Activated CD8-positive, alpha-beta memory T cell treated with anti-CD3 and anti-CD28 coated beads for 4 hours (primary cell): ENCODE measurements around the gene ATOSB.
A peak's percentile ranks its signal among the peaks of the same experiment; 100 is the strongest.
"Not testable (repeated sequence)": the region's sequence is repeated elsewhere in the genome, so short reads cannot be mapped to it uniquely, and the experiment has no call there.

ENCODE experiments used
- DNase-seq, 2 donors: peaks; one replicate each; pipeline ENCODE4 v3.0.0-alpha.2; 2020; ENCODE audit warnings: low read depth in 2 of 2

The ATOSB gene

GRCh38 chr9:35115680-35116538 is at the start of gene ATOSB:
ATOSB (minus strand) TSS chr9:35115862; CDS start chr9:35108274, 7,588 bp downstream.
- peak; percentile 82 to 86 for DNase-seq

DNA sequence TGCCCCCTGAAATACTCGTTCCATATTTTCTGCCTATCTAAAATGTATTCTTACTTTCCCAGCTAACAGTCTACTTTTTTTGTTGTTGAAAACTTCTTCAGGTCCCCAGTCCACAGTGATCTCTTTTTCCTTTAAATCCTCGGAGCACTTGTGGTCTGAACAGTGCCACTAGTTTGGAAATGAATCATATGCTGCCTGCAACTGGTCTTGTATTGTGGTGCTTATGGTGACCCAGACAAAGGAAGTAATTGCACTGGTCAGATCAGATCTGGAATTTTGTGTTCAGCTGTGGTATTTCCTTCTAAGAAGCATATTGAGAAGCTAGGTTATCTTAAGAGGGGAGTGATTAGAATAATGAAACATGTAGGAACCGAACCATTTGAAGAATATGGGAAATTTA is 49.0 kb upstream of the ATOSB start:
- no peak for DNase-seq

GRCh38 chr9:35163413-35163812 is 47.8 kb upstream of the ATOSB start:
- no peak for DNase-seq

- DNase-seq: no peak
Observed at GRCh38 chr9:35162605-35163315, 47.1 kb upstream of the ATOSB start.

DNA sequence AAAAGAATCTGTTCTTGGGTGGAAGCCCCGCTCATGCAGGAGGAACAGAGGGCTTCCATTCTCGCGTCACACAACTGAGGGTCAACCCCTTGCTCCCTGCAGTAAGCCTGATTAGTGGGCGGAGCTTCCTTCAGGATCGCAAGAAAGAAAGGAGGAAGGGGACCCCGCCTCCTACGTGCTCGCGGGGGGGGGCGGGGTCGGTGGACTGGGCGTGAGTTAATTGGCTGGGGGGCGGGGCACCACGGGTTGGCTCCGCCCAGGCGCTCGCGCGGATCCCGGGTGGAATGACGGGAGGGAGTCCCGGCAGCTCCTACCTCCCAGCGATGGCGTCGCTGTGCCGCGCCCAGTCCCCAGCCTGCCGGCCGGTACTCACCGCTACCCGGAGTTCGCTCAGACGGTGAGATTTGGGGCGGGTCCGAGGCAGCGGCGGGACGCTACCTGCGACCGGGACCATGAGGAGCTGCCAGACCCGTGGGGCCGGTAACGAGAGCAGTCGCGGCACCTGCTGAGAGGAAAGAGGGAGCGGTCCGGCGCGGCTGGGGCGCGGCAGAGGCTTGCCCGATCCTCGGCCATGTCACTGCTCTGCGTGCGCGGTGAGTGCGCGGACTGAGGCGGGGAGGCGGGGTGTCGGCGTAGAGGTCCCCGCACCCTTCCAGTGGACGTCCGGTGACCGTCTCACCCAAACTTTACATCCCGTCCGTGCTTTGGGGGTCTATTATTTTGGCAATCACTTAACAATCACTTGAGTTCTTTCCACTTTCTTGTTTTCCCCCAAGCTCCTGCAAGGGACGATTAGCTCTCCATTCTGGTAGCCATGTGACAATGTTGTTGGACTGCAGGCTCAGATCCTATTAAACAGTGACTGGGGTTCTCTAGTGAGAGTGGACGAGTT is 46.3 kb upstream of the ATOSB start, which contains the start of gene UNC13B:
UNC13B (plus strand) TSS at position 297 of the 892 bp plus-strand sequence; CDS start at position 572, 275 bp downstream.
- peak; percentile 41 to 51 for DNase-seq

DNA sequence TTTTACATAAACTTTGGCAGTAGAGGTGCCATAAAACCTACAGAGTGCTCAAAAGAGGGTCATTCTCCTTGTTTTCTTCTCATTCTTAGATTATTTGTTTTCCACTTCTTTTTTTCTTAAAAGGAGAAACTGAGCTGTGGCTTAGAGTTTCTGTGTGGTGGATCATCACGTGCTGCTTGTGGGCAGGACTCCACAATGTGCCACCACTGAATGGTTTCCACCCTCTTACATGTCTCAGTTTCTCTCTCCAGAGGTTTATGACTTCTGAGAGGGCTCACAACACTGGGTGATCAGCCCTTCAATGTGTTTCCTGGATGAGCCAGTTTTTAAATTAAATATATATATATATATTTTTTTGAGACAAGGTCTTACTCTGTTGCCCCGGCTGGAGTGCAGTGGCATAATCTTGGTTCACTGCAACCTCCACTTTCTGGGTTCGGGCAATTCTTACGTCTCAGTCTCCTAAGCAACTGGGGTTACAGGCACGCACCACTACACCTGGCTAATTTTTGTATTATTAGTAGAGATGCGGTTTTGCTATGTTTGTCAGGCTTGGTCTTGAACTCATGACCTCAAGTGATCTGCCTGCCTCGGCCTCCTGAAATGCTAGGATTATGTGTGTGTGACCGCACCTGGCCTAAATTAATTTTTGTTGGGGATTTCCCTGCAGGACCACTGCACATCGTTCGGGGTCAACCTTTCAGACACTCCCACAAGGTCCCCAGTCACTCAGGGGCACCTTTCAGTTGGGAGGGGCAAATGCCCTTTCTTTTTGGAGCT is 43.0 kb upstream of the ATOSB start:
- no peak for DNase-seq

DNA sequence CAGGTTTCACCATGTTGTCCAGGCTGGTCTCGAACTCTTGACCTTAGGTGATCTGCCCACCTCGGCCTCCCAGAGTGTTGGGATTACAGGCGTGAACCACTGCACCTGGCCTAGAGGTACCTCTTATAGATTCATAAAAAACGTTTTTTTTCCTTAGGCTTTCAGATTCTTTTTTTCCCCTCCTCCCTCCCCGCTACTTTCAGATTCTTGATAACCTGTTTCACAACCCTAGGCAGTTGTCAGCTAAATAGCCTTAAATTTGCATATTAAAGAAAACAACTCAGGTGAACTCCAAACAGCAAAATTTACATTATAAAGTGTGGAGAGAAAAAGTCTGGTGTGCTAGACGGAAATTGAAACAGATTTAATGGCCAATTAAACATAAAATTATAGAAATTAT is 42.2 kb upstream of the ATOSB start:
- DNase-seq: not testable (repeated sequence)

DNA sequence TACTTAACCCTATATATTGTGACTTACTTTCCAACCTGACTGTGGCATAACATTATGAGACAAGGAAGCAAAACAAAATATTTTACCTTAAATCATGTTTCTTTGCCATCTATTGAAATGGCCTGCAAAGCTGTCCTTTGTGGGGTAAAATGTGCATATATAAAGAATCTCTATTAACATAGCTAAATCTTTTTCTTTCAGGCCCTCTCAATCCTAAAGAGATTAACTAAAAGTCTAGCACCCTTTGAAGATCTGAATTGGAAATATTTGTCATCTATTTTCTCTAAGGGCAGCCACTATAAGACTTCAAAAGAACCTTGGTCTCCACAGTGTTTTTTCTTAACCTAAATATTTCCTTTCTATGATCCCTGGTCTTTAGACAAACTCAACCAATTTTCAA is 41.1 kb upstream of the ATOSB start:
- no peak for DNase-seq

DNA sequence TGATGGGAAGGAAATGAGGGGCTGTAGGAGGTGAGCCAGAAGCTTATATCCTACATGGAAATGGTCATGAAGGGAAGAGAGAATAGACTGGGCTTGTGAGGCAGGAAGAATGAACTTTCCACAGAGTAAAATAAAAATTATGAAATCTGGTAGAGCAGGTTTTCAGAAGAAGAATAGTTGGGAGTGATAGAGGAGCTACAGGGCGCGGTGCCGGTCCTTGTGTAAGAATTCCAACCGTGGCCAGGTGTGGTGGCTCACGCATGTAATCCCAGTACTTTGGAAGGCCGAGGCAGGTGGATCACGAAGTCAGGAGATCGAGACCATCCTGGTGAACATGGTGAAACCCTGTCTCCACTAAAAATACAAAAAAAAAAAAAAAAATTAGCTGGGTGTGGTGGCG is 37.3 kb upstream of the ATOSB start:
- no peak for DNase-seq

- not testable (repeated sequence) for DNase-seq
Observed at GRCh38 chr9:35147941-35148563, 32.4 kb upstream of the ATOSB start.

DNA sequence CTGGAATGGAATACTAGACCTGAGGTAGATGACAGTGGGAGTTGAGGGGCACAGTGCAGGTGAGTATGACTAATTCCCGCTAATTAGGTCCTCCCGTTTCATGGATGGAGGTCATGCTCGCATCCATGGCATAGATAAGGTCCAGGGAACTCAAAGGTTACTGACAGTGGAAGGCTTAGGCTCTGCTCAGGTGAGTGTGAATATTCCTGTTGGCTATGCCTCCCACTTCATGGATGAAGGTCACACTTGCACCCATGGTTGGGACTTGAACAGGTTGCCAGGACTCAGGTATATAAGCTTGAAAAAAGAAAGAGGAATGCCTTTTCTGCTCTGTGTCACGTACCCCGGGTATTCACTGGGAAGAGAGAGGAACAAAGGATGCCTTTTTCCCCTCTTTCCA is 26.4 kb upstream of the ATOSB start:
- no peak for DNase-seq

GRCh38 chr9:35140093-35140492 is 24.4 kb upstream of the ATOSB start:
- DNase-seq: no peak

- no peak for DNase-seq
Observed at GRCh38 chr9:35136866-35137265, 21.2 kb upstream of the ATOSB start.

DNA sequence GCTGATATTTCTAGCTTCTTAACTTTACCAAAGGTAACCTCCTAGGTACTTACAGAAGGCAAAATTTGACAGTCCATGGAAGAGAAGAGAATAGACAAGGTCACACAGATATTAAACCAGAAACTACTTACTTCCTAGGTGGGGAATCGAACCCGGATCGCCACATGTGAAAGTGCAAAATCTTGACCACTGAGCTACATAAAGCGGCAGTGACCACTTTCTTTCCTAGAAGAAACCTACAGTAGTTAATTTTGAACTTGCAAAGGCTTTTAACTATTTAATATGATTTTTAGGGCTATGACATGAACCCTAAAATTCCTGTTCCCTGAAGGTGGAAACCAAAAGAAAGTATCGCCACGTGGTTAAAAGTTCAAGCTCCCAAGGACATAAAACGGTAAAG is 20.3 kb upstream of the ATOSB start:
- no peak for DNase-seq

DNA sequence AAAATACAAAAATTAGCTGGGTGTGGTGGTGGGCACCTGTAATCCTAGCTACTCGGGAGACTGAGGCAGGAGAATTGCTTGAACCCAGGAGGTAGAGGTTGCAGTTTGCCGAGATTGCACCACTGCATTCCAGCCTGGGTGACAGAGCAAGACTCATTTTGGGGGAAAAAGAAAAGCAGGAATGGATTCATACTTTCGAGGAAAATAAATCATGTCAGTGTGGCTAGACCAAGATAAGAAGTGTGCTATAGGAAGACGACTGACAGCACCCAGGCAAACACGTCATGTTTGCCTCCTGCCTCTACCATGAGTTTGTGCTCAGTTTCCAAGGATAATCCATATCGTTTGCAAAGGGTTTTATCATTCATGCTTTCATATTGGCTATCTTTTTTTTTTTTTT is 19.3 kb upstream of the ATOSB start:
- DNase-seq: no peak

GRCh38 chr9:35116898-35117551 is 1.4 kb upstream of the ATOSB start:
- DNase-seq: peak; percentile 71 to 79

DNA sequence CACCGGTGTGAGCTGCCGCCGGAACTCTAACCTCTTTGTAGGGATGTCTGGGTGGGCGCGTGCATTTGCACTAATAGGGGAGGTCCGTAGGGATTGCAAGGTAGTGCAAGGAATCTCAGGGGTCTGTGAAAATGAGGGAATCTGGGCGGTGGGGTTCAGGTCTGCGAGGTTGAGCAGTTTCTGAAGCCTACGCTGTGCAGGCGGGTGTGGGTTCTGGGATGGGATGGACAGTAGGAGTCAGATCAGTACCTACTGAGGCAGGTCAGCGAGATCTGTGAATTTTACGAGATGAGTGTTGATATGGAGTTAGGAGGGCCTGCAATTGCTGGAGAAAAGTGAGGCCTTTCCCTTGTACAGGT is 856 bp upstream of the ATOSB start:
- DNase-seq: no peak

DNA sequence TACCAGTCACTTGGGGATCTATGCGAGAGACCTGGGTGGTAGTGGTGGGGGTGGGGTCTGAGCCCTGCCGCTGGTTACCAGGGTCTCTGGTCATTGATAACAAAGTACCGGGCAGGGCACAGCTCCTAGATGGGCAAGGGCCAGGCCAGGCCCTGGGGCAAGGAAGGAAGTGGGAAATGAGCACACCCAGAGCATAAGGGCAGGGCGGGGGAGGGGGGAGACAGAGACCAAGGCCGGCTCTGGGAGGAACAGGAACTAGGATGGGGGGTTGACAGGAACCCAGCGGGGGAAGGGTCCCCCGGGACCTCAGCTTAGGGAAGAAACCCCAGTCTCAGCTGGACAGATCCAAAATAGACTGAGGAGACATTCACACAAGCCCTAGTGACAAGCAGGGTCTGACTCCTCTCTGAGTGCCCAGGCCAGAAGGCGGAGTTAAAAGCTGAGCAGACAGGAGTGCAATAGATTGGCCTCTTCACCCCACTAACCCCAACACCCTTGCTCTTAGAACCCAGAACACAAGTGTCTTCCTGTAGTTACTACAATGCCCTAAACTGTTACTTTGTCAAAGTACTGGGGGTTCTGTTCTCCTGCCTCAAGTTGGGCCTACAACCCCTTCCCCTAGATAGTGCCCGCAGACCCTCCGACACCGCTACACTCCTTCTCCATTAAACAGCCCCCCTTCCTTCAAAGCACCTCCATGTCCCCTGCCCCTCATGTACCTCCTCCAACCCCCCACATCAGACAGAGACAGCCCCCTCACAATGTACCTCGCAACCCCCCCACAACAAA is 628 bp downstream of the ATOSB start:
- DNase-seq: no peak

- no peak for DNase-seq
Observed at GRCh38 chr9:35114113-35114839, 1.4 kb downstream of the ATOSB start.
